Psoas muscle (tissue), 8 donors: ENCODE measurements around the gene SCLT1. TPM values are rescaled to one million over a fixed set of nuclear protein-coding genes. Genes with fewer than 3 reads are reported as not detected.
A peak's percentile ranks its signal among the peaks of the same experiment; 100 is the strongest.

Source experiments
- ATAC-seq, 4 donors: fragments of 200-7000 bp; cut with Tn5 transposase; one replicate each; pipeline ENCODE4 v1.9.1; 2020; ENCODE audit warnings: moderate library complexity in 3 of 4, mild to moderate bottlenecking in 2 of 4
- DNase-seq, 2 donors: peaks; one replicate each; pipeline ENCODE4 v3.0.0-alpha.2; 2020
- H3K27ac ChIP-seq: fragments of 200-600 bp; one replicate; pipeline ENCODE4 v1.8.0; 2022
- H3K27me3 ChIP-seq, 3 donors: fragments of 200-600 bp in 1 of 3; one replicate each; pipeline versions ENCODE4 v1.6.1 to v1.8.0; 2013 to 2022; ENCODE audit warnings: low read length in 2 of 3, mild to moderate bottlenecking in 2 of 3, moderate library complexity in 1 of 3; ENCODE audit not compliant: insufficient read depth in 3 of 3
- H3K36me3 ChIP-seq, 2 donors: fragments of 200-600 bp in 1 of 2; one replicate each; pipeline versions ENCODE4 v1.6.1 to v1.8.0; 2013 to 2022; ENCODE audit warnings: low read depth in 1 of 2, mild to moderate bottlenecking in 1 of 2, moderate library complexity in 1 of 2; ENCODE audit not compliant: insufficient read depth in 1 of 2
- H3K4me1 ChIP-seq: fragments of 200-600 bp; one replicate; pipeline ENCODE4 v1.8.0; 2022
- H3K4me3 ChIP-seq: fragments of 200-600 bp; one replicate; pipeline ENCODE4 v1.8.0; 2022; ENCODE audit warnings: mild to moderate bottlenecking
- H3K9me3 ChIP-seq: fragments of 200-600 bp; one replicate; pipeline ENCODE4 v1.8.0; 2022
- WGBS, 3 donors: extraction: QIAGEN DNeasy Blood & Tissue Kit; methylation state at CpG; one replicate each; pipeline versions ENCODE4 v1.1.6 to v1.1.7; 2013; 5-methylcytosine and 5-hydroxymethylcytosine counted together
- intact Hi-C, 2 donors: fragments of 100-400 bp; cut with DNase I; formaldehyde crosslinking; loops; one replicate each; pipeline versions ENCODE4 v1.11.0 to v1.14.2; 2022
- polyA plus RNA-seq, 3 donors: library from polyadenylated mRNA; stranded (reverse); fragments of 200-250 nt; gene quantifications; one replicate each; pipeline ENCODE4 v1.2.3, GENCODE V29; 2013
- total RNA-seq, 4 donors: library from RNA; stranded (reverse); fragmentation: NEBNext Ultra II Directional in 2 of 4; extraction: Animal tissue kit (Norgen Biotek cat#: 25700) in 2 of 4; gene quantifications; one replicate each; pipeline versions ENCODE4 v1.2.1 to v1.2.4, GENCODE V29; 2021 to 2023
- TF ChIP-seq, protein P1 (sequence below): fragments of 200-600 bp; IDR thresholded peaks from one replicate; pipeline ENCODE4 v1.8.0; 2022; ENCODE audit warnings: antibody characterized with exemption
- donor health status: healthy with polysubstance abuse.
- donor health status: DM: no; HTN: no; CAD: no; lungs with moderate emphysema.
- donor health status: Bipolar disorder and iron deficiency.
- donor health status: healthy.
- donor health status: DM: yes; HTN: yes; CAD: no.
- donor health status: DM: no; HTN: no; CAD: no.
- donor health status: DM: no; HTN: no; CAD: no.
- donor health status: DM: yes; HTN: yes; CAD: no.

Gene SCLT1
- total and polyA plus RNA-seq, 7 donors, result 1.1 to 5.3 (median 3.1) TPM

DNA sequence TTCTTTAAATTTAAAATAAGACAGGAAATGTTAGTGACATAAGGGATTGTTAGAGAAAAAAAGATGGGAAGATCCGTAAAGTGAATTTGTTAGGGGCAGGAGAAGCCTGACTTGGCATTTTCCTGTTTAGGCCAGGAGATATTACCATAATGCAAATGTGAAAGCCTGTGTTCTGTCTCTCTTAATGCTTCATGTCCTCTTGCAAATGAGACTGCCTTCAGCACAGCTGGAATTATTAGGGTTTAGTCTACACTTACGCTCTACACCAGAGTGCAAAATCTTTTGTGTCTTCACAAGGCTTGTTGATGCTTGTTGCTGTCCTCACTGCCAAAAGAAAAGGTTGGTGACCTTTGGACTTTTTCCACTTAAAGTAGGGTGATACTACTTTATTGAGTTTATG, 227.1 kb downstream of the SCLT1 start:
- Histone ChIP-seq H3K27me3 (no peaks in the 10 kb centered on the region), H3K36me3 (peaks cover 3 to 91% of the 10 kb centered on the region in 2 donors), H3K4me3 (no peak overlapping the region), H3K27ac (no peak overlapping the region), H3K4me1 (peaks cover 6% of the 10 kb centered on the region), H3K9me3 (no peaks in the 10 kb centered on the region)
- DNase-seq (no peak), ATAC-seq (no peak)
- WGBS, 3 donors, result 87 to 95% (median 92%) methylated on average over 2 of the region's 2 CpGs
- TF ChIP-seq, protein P1, sequence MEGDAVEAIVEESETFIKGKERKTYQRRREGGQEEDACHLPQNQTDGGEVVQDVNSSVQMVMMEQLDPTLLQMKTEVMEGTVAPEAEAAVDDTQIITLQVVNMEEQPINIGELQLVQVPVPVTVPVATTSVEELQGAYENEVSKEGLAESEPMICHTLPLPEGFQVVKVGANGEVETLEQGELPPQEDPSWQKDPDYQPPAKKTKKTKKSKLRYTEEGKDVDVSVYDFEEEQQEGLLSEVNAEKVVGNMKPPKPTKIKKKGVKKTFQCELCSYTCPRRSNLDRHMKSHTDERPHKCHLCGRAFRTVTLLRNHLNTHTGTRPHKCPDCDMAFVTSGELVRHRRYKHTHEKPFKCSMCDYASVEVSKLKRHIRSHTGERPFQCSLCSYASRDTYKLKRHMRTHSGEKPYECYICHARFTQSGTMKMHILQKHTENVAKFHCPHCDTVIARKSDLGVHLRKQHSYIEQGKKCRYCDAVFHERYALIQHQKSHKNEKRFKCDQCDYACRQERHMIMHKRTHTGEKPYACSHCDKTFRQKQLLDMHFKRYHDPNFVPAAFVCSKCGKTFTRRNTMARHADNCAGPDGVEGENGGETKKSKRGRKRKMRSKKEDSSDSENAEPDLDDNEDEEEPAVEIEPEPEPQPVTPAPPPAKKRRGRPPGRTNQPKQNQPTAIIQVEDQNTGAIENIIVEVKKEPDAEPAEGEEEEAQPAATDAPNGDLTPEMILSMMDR, result no peak
- intact Hi-C loops, result loop anchor here in 1 of 2 donors (10.0 kb wide), 2 partner anchors 291 to 411 kb away; no protein-coding TSS in a partner anchor

DNA sequence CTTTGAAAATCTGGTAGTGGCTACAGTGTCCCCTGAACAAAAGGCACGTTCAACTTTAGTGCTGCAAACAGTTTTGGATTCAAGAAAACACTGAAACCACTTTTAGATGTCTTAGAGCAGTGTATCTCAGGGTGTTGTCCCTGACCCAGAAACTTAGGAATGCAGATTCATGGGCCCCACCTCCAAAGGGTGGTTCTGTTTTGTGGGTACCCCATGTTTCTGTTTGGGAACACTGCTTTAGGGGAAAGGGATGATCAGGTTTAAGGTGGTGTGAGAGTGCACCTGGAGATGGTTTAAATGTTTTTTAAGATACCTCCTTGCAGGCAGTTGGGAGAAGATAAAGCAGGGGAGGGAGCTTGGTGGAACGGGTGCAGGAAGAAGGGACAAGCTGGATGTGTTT, 228.2 kb downstream of the SCLT1 start:
- DNase-seq (no peak), ATAC-seq (no peak)
- Histone ChIP-seq H3K4me3 (no peak overlapping the region), H3K4me1 (peaks cover 6% of the 10 kb centered on the region), H3K36me3 (peaks cover 3 to 91% of the 10 kb centered on the region in 2 donors), H3K27me3 (no peaks in the 10 kb centered on the region), H3K9me3 (no peaks in the 10 kb centered on the region), H3K27ac (no peak overlapping the region)
- 87 to 88% (median 87%) methylated on average over 2 of the region's 2 CpGs for WGBS, 3 donors
- TF ChIP-seq, protein P1, result no peak
- intact Hi-C loops, result loop anchor here in 1 of 2 donors (10.0 kb wide), 2 partner anchors 290 to 410 kb away; no protein-coding TSS in a partner anchor

DNA sequence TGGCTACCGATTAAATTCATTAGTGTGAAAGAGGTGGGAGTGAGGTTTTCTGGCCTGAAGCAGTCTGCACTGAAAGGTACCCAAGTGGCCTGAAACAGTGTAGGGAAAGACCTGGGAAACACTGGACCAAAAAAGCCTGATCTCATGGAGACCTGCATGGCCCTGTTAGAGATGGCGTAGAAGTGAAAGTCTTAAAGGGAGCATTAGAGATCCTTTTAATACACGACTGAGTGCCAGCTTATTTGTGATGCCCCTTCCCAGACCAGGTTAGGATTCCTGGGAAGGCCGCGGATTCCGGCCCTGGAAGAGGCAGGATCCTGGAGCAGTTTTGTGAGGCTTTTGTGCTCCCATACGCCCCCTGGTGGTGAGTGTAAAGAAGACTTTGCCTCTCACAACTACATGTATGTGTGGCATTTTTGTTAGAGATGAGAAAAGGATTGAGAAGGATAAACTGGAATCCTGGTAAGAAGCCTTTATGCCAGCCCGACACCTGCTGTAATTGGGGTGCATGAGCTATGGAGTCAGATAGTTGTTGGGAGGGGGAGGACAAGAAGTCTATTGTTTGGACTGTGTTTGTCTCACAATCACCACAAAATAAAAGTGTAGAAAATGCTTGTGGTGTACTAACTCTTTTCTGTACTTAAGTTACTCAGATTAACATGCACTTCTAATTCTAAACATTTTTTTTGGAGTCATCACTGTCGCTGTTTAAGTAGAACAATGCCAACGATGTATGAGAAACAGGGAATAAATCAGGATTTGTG, 229.8 kb downstream of the SCLT1 start:
- intact Hi-C loops, result loop anchor here (1.0 to 10.0 kb wide), 8 partner anchors 80 to 671 kb away; no protein-coding TSS in a partner anchor
- no peak overlapping the region for H3K27ac ChIP-seq
- H3K27me3 ChIP-seq, result no peaks in the 10 kb centered on the region
- ATAC-seq (peak; percentile 67 to 88 (median 72)), DNase-seq (peak; percentile 77 to 84)
- peaks cover 3 to 85% of the 10 kb centered on the region in 2 donors for H3K36me3 ChIP-seq
- WGBS, 3 donors, result 37 to 38% (median 37%) methylated on average over 10 of the region's 10 CpGs
- H3K4me1 ChIP-seq, result peaks cover 17% of the 10 kb centered on the region
- no peak overlapping the region for H3K4me3 ChIP-seq
- H3K9me3 ChIP-seq, result no peaks in the 10 kb centered on the region
- TF ChIP-seq, protein P1, result peak; percentile 92

DNA sequence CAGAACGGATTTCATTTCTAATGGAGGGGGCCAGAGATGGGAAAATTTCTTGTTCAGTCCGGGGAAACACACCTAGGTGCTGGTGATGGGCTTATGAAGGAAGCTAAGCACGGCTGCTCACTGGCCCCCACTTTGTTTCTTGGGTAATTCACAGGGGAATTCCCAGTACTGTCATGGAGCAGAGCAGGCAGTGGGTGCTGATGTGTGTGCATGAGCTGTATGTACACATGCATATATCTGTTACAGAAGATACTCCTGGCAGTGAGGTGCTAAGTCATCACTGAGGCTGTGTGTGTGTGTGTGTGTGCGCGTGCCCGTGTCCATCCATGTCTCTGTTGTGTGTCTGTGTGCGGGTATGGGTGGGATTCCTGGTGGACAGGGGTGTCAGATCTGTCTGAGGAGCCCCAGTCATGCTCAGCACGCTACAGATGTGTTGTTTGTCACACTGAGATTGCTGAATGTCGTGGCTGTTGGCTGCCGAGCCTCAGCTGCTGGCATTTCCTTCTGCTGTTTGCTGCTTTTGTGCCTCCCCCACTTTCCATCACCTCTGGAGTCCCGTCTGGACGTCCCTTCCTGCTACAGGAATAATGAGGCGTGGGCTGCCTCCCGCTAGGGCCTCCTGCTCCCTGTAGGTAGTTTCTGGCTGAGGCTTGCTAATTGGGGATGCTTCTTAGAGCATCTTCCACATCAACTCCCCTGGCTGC, 230.6 kb downstream of the SCLT1 start:
- WGBS, 3 donors, result 72 to 80% (median 75%) methylated on average over 14 of the region's 14 CpGs
- Histone ChIP-seq H3K27ac (no peak overlapping the region), H3K4me3 (no peak overlapping the region), H3K4me1 (peaks cover 18% of the 10 kb centered on the region), H3K9me3 (no peaks in the 10 kb centered on the region), H3K36me3 (peaks cover 3 to 85% of the 10 kb centered on the region in 2 donors), H3K27me3 (no peaks in the 10 kb centered on the region)
- ATAC-seq (no peak), DNase-seq (no peak)
- TF ChIP-seq, protein P1, result no peak
- intact Hi-C loops, result loop anchor here (1.0 to 10.0 kb wide), 8 partner anchors 79 to 670 kb away; no protein-coding TSS in a partner anchor
